ENCODE results near the gene C7orf25.

- TF ChIP-seq CTCF (conservative IDR thresholded peaks at IDR 0.05; ENCODE audit: low read depth, low read length) = no peak
- TF ChIP-seq EZH2 (IDR thresholded peaks at IDR 0.05; ENCODE audit: low read length, unreplicated experiment) = no peak
- TF ChIP-seq EZH2phosphoT487 (IDR thresholded peaks at IDR 0.05; ENCODE audit: borderline replicate concordance, low read length) = no peak
These were observed 20.2 kb upstream of the C7orf25 start, which contains the start of the genes MRPL32 and PSMA2 for GRCh38 chr7:42931834-42932651.

All from PC-3 (cell line).